ENCODE data around the gene LYZL1.
"Not testable (repeated sequence)": the region's sequence is repeated elsewhere in the genome, so short reads cannot be mapped to it uniquely, and the experiment has no call there.

LYZL1 gene

DNA sequence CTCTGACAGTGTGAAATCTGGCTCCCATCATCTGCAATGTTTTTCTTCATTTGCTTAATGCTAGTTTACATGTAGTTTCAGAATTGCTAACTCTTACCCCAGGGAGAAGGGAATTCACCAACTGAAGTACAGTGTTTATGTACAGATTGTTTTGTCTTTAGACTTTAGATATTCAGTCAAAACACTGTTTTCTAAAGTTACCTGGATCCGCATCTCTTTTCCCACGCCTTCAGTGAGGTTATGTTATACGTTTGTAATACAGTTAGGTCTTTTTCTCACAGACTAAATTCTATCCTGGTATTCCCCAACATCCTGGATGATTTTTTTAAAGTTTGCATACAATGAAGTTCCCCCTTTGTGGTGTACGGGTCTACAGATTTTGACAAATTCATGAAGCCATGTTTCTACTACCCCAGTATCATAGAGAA is 3.2 kb upstream of the LYZL1 start (continued):
- TF ChIP-seq ZC3H10 (CRISPR knock-in tag; IDR thresholded peaks at IDR 0.05), result no peak
- TF ChIP-seq ZNF565 (CRISPR knock-in tag; conservative IDR thresholded peaks at IDR 0.05; ENCODE audit: low read depth), result no peak
- TF ChIP-seq ISL1 (CRISPR knock-in tag; IDR thresholded peaks at IDR 0.05), result no peak
- no peak for TF ChIP-seq BACH2 (CRISPR knock-in tag; IDR thresholded peaks at IDR 0.05; ENCODE audit: borderline replicate concordance)

DNA sequence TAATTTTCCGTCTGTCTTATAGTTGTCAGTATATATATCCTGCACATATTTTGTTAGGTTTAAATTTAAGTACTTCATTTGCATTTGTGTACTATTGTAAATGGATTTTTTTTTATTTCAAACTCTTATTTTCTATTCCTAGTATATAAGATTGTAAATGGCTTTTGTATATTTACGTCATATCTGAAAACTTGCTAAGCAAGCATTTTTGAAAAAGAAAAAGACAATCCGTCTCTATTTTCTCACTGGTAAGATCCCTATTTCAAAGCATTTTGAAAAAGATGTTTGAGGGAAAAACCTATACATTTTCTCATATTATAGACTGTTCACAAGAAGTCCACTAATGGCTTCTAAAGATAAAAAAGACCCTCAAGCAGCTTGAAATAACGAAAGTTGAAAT is 1.2 kb upstream of the LYZL1 start:
- ATAC-seq, result no peak

DNA sequence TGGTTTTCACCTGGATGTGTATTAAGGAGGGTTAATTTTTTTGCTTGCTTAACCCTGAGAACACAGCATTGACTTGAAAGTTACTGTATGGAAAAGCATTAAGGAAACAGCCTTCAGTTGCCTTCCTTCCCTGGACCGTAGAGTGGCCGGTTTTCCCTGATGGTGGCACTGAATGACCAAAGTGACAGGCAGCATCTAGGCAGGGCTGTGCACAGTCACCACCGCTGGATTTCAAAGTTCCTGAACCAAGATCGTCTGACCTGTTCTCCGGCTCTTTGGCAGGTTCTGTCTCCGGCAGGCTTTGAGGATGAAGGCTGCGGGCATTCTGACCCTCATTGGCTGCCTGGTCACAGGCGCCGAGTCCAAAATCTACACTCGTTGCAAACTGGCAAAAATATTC is 2.7 kb downstream of the LYZL1 start:
- ATAC-seq, result not testable (repeated sequence)

More for the DNA sequence above, 1.2 kb upstream of the LYZL1 start:
- no peak for TF ChIP-seq ZC3H10 (CRISPR knock-in tag; IDR thresholded peaks at IDR 0.05)
- no peak for TF ChIP-seq CSDC2 (CRISPR knock-in tag; IDR thresholded peaks at IDR 0.05)

DNA sequence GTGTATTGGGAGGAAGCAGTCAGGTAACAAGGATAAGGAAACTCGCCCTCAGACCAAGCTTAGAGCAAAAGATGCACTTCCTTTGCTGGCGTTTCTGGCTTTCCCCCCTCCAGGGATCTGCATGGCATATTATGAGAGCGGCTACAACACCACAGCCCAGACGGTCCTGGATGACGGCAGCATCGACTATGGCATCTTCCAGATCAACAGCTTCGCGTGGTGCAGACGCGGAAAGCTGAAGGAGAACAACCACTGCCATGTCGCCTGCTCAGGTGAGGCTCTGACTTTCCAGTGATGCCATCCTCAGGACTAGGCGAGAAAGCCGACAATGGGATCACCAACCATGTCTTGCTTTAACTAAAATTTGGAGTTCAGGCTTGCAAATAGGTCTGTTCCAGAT is 3.5 kb downstream of the LYZL1 start:
- ATAC-seq, result not testable (repeated sequence)

DNA sequence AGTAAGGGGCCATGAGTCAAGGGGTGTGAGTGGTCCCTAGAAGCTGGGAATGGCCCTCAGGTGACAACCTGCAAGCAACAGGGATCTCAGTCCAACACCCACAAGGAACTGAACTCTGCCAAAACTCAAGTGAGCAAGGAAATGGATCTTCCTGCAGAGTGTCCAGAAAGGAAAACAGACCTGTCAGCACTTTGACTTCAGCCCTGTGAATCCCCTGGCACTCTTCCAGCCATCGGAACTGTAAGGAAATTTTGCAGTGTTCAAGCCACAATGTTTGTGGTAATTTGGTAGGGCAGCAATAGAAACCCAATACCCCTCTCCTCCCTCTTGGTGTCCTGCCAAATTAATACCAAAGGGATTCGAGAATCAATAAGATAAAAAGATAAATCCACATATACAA is 6.9 kb downstream of the LYZL1 start:
- no peak for ATAC-seq
- TF ChIP-seq SNAI2 (CRISPR knock-in tag; IDR thresholded peaks at IDR 0.05), result no peak
- TF ChIP-seq ISL1 (CRISPR knock-in tag; IDR thresholded peaks at IDR 0.05), result no peak
- no peak for TF ChIP-seq ARNTL (CRISPR knock-in tag; IDR thresholded peaks at IDR 0.05; ENCODE audit: borderline replicate concordance, low read depth)
- TF ChIP-seq, protein P1, sequence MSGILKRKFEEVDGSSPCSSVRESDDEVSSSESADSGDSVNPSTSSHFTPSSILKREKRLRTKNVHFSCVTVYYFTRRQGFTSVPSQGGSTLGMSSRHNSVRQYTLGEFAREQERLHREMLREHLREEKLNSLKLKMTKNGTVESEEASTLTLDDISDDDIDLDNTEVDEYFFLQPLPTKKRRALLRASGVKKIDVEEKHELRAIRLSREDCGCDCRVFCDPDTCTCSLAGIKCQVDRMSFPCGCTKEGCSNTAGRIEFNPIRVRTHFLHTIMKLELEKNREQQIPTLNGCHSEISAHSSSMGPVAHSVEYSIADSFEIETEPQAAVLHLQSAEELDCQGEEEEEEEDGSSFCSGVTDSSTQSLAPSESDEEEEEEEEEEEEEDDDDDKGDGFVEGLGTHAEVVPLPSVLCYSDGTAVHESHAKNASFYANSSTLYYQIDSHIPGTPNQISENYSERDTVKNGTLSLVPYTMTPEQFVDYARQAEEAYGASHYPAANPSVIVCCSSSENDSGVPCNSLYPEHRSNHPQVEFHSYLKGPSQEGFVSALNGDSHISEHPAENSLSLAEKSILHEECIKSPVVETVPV (CRISPR knock-in tag; IDR thresholded peaks at IDR 0.05), result no peak
- TF ChIP-seq ZNF565 (CRISPR knock-in tag; conservative IDR thresholded peaks at IDR 0.05; ENCODE audit: low read depth), result no peak

DNA sequence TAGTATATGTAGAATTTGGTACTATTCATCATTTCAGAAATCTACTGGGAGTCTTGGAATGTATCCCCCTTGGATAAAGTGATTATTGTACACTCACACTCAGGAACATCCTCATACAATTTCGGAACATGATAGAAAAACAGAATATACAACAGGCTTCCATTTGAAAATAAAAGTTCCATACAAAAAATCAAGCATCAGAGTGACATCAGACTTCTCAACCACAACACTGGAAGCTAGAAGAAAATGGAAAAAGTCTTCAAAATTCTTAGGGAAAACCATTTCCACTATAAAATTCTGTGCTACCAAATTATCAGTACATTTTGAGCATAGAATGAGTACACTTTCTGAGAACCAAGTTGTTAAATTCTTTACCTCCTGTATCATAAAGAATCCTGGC is 8.8 kb downstream of the LYZL1 start:
- no peak for ATAC-seq
- no peak for TF ChIP-seq TOX (CRISPR knock-in tag; IDR thresholded peaks at IDR 0.05; ENCODE audit: borderline replicate concordance)
- no peak for TF ChIP-seq ISL1 (CRISPR knock-in tag; IDR thresholded peaks at IDR 0.05)

DNA sequence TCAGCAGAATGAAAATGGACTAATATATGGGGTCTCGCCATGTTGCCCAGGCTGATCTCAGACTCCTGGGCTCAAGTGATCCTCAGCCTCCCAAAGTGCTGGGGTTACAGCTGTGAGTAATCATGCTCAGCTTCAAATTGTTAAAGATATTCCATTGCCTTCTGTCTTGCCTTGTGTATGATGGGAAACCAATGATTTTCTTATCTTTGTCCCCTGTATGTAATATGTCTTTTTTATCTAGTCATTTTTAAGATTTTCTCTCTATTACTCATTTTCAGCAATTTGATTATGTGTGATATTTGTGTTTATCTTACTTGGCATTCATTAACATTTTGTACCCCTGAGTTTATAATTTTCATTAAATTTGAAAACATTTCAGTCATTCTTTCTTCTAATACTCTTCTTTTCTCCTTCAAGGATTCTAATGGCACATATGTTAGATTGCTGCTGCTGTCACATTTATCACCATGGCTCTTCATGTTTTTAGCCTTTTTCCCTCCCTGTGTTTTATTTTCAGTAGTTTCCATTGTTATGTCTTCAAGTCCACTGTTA is 12.6 kb downstream of the LYZL1 start:
- ATAC-seq, result no peak
- TF ChIP-seq TOX (CRISPR knock-in tag; IDR thresholded peaks at IDR 0.05; ENCODE audit: borderline replicate concordance), result no peak
- TF ChIP-seq, protein P1 (CRISPR knock-in tag; IDR thresholded peaks at IDR 0.05), result no peak
- TF ChIP-seq, protein P2, sequence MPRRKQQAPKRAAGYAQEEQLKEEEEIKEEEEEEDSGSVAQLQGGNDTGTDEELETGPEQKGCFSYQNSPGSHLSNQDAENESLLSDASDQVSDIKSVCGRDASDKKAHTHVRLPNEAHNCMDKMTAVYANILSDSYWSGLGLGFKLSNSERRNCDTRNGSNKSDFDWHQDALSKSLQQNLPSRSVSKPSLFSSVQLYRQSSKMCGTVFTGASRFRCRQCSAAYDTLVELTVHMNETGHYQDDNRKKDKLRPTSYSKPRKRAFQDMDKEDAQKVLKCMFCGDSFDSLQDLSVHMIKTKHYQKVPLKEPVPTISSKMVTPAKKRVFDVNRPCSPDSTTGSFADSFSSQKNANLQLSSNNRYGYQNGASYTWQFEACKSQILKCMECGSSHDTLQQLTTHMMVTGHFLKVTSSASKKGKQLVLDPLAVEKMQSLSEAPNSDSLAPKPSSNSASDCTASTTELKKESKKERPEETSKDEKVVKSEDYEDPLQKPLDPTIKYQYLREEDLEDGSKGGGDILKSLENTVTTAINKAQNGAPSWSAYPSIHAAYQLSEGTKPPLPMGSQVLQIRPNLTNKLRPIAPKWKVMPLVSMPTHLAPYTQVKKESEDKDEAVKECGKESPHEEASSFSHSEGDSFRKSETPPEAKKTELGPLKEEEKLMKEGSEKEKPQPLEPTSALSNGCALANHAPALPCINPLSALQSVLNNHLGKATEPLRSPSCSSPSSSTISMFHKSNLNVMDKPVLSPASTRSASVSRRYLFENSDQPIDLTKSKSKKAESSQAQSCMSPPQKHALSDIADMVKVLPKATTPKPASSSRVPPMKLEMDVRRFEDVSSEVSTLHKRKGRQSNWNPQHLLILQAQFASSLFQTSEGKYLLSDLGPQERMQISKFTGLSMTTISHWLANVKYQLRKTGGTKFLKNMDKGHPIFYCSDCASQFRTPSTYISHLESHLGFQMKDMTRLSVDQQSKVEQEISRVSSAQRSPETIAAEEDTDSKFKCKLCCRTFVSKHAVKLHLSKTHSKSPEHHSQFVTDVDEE (CRISPR knock-in tag; IDR thresholded peaks at IDR 0.05), result no peak
- TF ChIP-seq OSR1 (CRISPR knock-in tag; IDR thresholded peaks at IDR 0.05), result no peak
- TF ChIP-seq ZNF8 (CRISPR knock-in tag; IDR thresholded peaks at IDR 0.05), result no peak
- no peak for TF ChIP-seq CSDC2 (CRISPR knock-in tag; IDR thresholded peaks at IDR 0.05)
- no peak for TF ChIP-seq SNAI2 (CRISPR knock-in tag; IDR thresholded peaks at IDR 0.05)
- TF ChIP-seq ISL1 (CRISPR knock-in tag; IDR thresholded peaks at IDR 0.05), result no peak
- TF ChIP-seq ZC3H10 (CRISPR knock-in tag; IDR thresholded peaks at IDR 0.05), result no peak
- no peak for TF ChIP-seq RARB (CRISPR knock-in tag; IDR thresholded peaks at IDR 0.05)
- no peak for TF ChIP-seq ARNTL (CRISPR knock-in tag; IDR thresholded peaks at IDR 0.05; ENCODE audit: borderline replicate concordance, low read depth)
- TF ChIP-seq, protein P3, sequence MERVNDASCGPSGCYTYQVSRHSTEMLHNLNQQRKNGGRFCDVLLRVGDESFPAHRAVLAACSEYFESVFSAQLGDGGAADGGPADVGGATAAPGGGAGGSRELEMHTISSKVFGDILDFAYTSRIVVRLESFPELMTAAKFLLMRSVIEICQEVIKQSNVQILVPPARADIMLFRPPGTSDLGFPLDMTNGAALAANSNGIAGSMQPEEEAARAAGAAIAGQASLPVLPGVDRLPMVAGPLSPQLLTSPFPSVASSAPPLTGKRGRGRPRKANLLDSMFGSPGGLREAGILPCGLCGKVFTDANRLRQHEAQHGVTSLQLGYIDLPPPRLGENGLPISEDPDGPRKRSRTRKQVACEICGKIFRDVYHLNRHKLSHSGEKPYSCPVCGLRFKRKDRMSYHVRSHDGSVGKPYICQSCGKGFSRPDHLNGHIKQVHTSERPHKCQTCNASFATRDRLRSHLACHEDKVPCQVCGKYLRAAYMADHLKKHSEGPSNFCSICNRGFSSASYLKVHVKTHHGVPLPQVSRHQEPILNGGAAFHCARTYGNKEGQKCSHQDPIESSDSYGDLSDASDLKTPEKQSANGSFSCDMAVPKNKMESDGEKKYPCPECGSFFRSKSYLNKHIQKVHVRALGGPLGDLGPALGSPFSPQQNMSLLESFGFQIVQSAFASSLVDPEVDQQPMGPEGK (CRISPR knock-in tag; IDR thresholded peaks at IDR 0.05; ENCODE audit: borderline replicate concordance), result no peak
- TF ChIP-seq, protein P4, sequence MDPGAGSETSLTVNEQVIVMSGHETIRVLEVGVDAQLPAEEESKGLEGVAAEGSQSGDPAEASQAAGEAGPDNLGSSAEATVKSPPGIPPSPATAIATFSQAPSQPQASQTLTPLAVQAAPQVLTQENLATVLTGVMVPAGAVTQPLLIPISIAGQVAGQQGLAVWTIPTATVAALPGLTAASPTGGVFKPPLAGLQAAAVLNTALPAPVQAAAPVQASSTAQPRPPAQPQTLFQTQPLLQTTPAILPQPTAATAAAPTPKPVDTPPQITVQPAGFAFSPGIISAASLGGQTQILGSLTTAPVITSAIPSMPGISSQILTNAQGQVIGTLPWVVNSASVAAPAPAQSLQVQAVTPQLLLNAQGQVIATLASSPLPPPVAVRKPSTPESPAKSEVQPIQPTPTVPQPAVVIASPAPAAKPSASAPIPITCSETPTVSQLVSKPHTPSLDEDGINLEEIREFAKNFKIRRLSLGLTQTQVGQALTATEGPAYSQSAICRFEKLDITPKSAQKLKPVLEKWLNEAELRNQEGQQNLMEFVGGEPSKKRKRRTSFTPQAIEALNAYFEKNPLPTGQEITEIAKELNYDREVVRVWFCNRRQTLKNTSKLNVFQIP (CRISPR knock-in tag; IDR thresholded peaks at IDR 0.05; ENCODE audit: borderline replicate concordance, low read depth), result no peak
- TF ChIP-seq BACH2 (CRISPR knock-in tag; IDR thresholded peaks at IDR 0.05; ENCODE audit: borderline replicate concordance), result no peak
- TF ChIP-seq TCF4 (CRISPR knock-in tag; IDR thresholded peaks at IDR 0.05; ENCODE audit: borderline replicate concordance), result no peak
- no peak for TF ChIP-seq ZFP30 (CRISPR knock-in tag; IDR thresholded peaks at IDR 0.05)
- no peak for TF ChIP-seq ZNF70 (CRISPR knock-in tag; IDR thresholded peaks at IDR 0.05)

Measured in SK-N-SH treated with all-trans-retinoic acid at 6 μM for 48 hours (cell line).